Measurements from ENCODE around the gene SMAP2.

SMAP2 gene

GRCh38 chr1:40372658-40373322 lies 737 bp upstream of the SMAP2 start:
- no peak for DNase-seq
- Histone ChIP-seq H3K4me3 (peak overlapping the region; percentile 97 to 98), H3K36me3 (no peaks in the 10 kb centered on the region), H3K4me1 (peaks cover 0 to 16% (median 14%) of the 10 kb centered on the region in 4 donors), H3K9me3 (no peaks in the 10 kb centered on the region), H3K27me3 (no peaks in the 10 kb centered on the region), H3K27ac (no peak overlapping the region)
- TF ChIP-seq CTCF (IDR thresholded peaks at IDR 0.05), result no peak
- intact Hi-C loops (cut with DNase I; ENCODE audit: low total_unique reads), result no loop called here

- H3K4me1 ChIP-seq, result peaks cover 0 to 55% (median 31%) of the 10 kb centered on the region in 4 donors
Measured at GRCh38 chr1:40377512-40377911, 4.0 kb downstream of the SMAP2 start.

GRCh38 chr1:40379785-40380452 lies 6.4 kb downstream of the SMAP2 start:
- peaks cover 0 to 72% (median 47%) of the 10 kb centered on the region in 4 donors for H3K4me1 ChIP-seq
- H3K27me3 ChIP-seq, result no peaks in the 10 kb centered on the region

More at GRCh38 chr1:40377512-40377911, 4.0 kb downstream of the SMAP2 start:
- no peak for DNase-seq
- H3K4me3 ChIP-seq, result no peak overlapping the region
- H3K36me3 ChIP-seq, result no peaks in the 10 kb centered on the region
- intact Hi-C loops (cut with DNase I; ENCODE audit: low total_unique reads), result no loop called here
- H3K27ac ChIP-seq, result no peak overlapping the region
- H3K27me3 ChIP-seq, result no peaks in the 10 kb centered on the region
- no peaks in the 10 kb centered on the region for H3K9me3 ChIP-seq
- TF ChIP-seq CTCF (IDR thresholded peaks at IDR 0.05), result no peak

GRCh38 chr1:40380817-40381216 lies 7.3 kb downstream of the SMAP2 start:
- Histone ChIP-seq H3K4me1 (peaks cover 0 to 74% (median 45%) of the 10 kb centered on the region in 4 donors), H3K27ac (peak overlapping the region; percentile 39 to 69), H3K4me3 (no peak overlapping the region)

More at GRCh38 chr1:40379785-40380452, 6.4 kb downstream of the SMAP2 start:
- no peak overlapping the region for H3K4me3 ChIP-seq
- H3K27ac ChIP-seq, result peak overlapping the region; percentile 39 to 69
- DNase-seq, result no peak
- no peak for TF ChIP-seq CTCF (IDR thresholded peaks at IDR 0.05)
- H3K9me3 ChIP-seq, result no peaks in the 10 kb centered on the region
- no peaks in the 10 kb centered on the region for H3K36me3 ChIP-seq
- intact Hi-C loops (cut with DNase I; ENCODE audit: low total_unique reads), result no loop called here

More at GRCh38 chr1:40380817-40381216, 7.3 kb downstream of the SMAP2 start:
- TF ChIP-seq CTCF (IDR thresholded peaks at IDR 0.05), result no peak
- H3K36me3 ChIP-seq, result no peaks in the 10 kb centered on the region
- no peaks in the 10 kb centered on the region for H3K9me3 ChIP-seq
- no peak for DNase-seq
- intact Hi-C loops (cut with DNase I; ENCODE audit: low total_unique reads), result no loop called here
- H3K27me3 ChIP-seq, result no peaks in the 10 kb centered on the region
